Measurements from ENCODE around the gene BCAP31. TPM values are rescaled to one million over a fixed set of nuclear protein-coding genes. Genes with fewer than 3 reads are reported as not detected.
A peak's percentile ranks its signal among the peaks of the same experiment; 100 is the strongest.

The BCAP31 gene
- total RNA-seq, 2 donors from 2014 or later: 64.6 TPM

DNA sequence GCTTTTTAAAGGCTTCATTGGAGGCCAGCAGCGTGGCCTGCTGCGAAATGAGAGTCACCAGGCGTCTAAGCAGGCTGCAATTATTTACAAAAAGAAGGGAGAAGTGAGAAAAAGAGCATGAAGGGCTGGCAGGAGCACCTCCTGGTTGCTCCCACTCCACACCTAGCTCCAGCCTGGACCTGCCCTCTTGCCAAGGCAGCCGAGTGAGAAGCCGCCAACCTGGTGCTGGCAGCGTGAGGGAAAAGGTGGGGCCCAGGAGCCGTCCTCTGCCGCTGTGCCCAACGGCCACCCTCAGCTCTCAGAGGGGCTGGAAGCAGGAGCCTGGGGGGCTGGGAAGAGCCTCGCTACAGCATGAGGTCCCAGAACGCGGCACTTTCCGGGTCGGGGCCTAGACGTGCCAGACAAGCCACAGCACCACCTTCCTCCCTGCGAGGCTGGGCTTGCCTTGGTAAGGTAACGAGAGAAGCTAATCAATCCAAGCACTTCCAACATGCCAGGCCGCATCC is 20.1 kb downstream of the BCAP31 start:
- TF ChIP-seq, protein P1, sequence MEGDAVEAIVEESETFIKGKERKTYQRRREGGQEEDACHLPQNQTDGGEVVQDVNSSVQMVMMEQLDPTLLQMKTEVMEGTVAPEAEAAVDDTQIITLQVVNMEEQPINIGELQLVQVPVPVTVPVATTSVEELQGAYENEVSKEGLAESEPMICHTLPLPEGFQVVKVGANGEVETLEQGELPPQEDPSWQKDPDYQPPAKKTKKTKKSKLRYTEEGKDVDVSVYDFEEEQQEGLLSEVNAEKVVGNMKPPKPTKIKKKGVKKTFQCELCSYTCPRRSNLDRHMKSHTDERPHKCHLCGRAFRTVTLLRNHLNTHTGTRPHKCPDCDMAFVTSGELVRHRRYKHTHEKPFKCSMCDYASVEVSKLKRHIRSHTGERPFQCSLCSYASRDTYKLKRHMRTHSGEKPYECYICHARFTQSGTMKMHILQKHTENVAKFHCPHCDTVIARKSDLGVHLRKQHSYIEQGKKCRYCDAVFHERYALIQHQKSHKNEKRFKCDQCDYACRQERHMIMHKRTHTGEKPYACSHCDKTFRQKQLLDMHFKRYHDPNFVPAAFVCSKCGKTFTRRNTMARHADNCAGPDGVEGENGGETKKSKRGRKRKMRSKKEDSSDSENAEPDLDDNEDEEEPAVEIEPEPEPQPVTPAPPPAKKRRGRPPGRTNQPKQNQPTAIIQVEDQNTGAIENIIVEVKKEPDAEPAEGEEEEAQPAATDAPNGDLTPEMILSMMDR (IDR thresholded peaks at IDR 0.05): no peak
- TF ChIP-seq POLR2A (IDR thresholded peaks at IDR 0.05): no peak
- no peak for DNase-seq
- no peak overlapping the region for H3K27ac ChIP-seq
- H3K4me1 ChIP-seq: peaks cover 13% of the 10 kb centered on the region
- H3K27me3 ChIP-seq: no peaks in the 10 kb centered on the region
- intact Hi-C loops (cut with DNase I): no loop called here
- H3K9me3 ChIP-seq: no peaks in the 10 kb centered on the region
- WGBS, 2 donors: 57 to 74% methylated on average over 7 to 18 of the region's 18 CpGs
- H3K36me3 ChIP-seq (replicated peaks in 1 of 2; ENCODE audit: insufficient read depth in 1 of 2, low read depth in 2 of 2): no peaks in the 10 kb centered on the region
- H3K4me3 ChIP-seq: no peak overlapping the region
- no peak for ATAC-seq

DNA sequence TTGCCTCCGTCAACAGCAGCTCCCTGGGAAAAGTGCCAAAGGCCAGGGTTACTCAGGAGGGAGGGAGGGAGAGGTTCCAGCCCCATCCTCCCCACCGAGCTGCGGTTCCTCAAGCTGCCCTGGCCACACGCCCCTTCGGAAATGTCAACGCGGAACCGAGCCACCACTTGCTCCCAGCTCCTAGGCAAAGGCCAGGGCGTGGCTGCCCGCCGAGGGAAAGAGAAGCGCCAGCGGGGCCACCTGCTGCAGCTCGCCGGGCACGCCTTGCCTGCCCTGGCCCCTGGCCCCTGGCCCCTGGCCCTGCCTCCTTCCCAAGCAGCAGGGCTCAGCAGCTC is 21.2 kb downstream of the BCAP31 start:
- Histone ChIP-seq H3K4me1 (peaks cover 9% of the 10 kb centered on the region), H3K9me3 (no peaks in the 10 kb centered on the region), H3K4me3 (no peak overlapping the region), H3K36me3 (replicated peaks in 1 of 2; ENCODE audit: insufficient read depth in 1 of 2, low read depth in 2 of 2) (no peaks in the 10 kb centered on the region), H3K27me3 (no peaks in the 10 kb centered on the region), H3K27ac (no peak overlapping the region)
- peak; percentile 52 for ATAC-seq
- TF ChIP-seq, protein P1 (IDR thresholded peaks at IDR 0.05): no peak
- TF ChIP-seq POLR2A (IDR thresholded peaks at IDR 0.05): no peak
- DNase-seq: peak; percentile 66 to 81 (median 78)
- WGBS, 2 donors: 0 to 51% methylated on average over 1 to 4 of the region's 16 CpGs
- intact Hi-C loops (cut with DNase I): no loop called here

DNA sequence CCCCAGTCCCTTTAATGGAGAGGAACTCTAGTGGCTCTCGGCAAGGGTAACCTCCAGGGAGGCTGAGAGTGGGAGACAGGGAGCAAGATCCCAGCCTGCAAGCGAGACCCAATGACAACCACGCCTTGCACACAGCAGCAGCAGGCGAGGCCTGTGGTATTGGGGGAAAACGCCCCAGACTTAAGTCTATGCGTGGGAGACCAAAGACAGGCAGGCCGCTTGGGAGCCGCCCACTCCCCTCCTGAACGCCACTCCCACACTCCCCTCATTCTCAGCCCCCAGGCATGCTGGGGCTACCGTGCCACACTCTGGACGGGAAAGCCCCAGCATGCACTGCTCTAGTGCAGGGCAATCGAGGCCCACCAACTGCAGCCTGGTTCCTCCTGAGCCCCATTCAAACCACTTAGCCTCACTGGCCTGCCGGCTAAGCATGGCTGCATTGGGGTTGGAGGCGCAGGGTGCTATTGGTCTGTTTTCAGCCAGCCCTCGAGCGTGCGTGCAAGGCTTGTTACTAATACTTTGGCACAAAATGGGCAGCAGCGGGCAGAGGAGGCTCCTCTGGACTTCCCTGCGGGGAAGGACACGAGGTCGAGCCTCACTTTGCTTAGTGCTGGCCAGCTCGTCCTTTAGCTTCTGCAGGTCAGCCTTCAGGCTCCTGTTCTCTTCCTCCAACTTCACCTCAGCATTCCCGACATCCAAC is 21.7 kb downstream of the BCAP31 start:
- TF ChIP-seq, protein P1 (IDR thresholded peaks at IDR 0.05): no peak
- TF ChIP-seq POLR2A (IDR thresholded peaks at IDR 0.05): no peak
- ATAC-seq: no peak
- Histone ChIP-seq H3K4me3 (no peak overlapping the region), H3K27me3 (no peaks in the 10 kb centered on the region), H3K36me3 (replicated peaks in 1 of 2; ENCODE audit: insufficient read depth in 1 of 2, low read depth in 2 of 2) (no peaks in the 10 kb centered on the region), H3K27ac (no peak overlapping the region), H3K4me1 (peaks cover 9% of the 10 kb centered on the region), H3K9me3 (no peaks in the 10 kb centered on the region)
- DNase-seq: no peak
- intact Hi-C loops (cut with DNase I): no loop called here
- WGBS, 2 donors: 43 to 76% methylated on average over 1 to 15 of the region's 23 CpGs

DNA sequence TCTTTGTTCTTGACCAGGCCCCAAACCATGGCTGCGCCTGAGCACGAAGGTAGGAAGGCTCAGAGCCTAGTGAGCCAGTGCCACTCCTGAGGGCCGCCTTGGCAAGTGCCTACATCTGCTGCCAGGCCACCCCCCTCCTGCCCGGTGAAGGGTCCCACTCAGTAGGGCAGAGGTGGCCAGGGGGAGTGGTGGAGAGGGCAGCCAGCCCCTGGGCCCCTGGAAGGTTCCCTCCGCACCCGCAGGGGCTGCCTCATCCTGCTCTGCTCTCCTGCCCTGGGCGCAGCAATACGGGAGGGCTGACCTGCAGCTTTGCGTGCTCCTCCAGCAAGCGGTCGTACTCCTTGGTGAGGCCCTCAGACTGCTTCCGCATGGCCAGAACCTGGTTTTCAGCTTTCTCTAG is 22.5 kb downstream of the BCAP31 start:
- peaks cover 9% of the 10 kb centered on the region for H3K4me1 ChIP-seq
- intact Hi-C loops (cut with DNase I): no loop called here
- 94 to 96% methylated on average over 7 to 9 of the region's 12 CpGs for WGBS, 2 donors
- H3K36me3 ChIP-seq (replicated peaks in 1 of 2; ENCODE audit: insufficient read depth in 1 of 2, low read depth in 2 of 2): no peaks in the 10 kb centered on the region
- TF ChIP-seq, protein P1 (IDR thresholded peaks at IDR 0.05): no peak
- no peak for TF ChIP-seq POLR2A (IDR thresholded peaks at IDR 0.05)
- no peak overlapping the region for H3K4me3 ChIP-seq
- no peak overlapping the region for H3K27ac ChIP-seq
- H3K27me3 ChIP-seq: no peaks in the 10 kb centered on the region
- H3K9me3 ChIP-seq: no peaks in the 10 kb centered on the region
- no peak for DNase-seq
- ATAC-seq: no peak

DNA sequence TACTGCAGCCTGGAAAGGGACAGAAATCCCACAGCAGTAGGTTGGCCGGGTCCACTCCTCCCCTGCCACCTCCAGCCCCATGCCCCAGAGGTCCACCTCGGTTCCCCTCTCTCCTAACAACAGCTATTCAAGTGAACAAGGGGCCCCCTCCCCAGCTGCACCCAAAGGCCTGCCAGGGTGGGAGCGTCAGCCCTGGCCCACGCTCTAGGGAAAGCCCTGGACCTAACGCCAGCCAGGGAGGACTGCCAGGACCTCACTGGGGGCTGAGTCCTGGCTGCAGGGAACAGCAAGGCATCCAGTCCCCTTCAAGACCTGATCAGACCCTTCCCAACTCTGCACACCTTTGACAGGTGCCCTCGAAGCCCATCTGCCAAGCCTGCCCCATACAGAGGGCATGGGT is 23.2 kb downstream of the BCAP31 start:
- intact Hi-C loops (cut with DNase I): no loop called here
- no peak for DNase-seq
- peak overlapping the region in 1 of 4 donors; percentile 4 for H3K27ac ChIP-seq
- H3K4me3 ChIP-seq: no peak overlapping the region
- no peak for ATAC-seq
- H3K4me1 ChIP-seq: peaks cover 9% of the 10 kb centered on the region
- no peaks in the 10 kb centered on the region for H3K27me3 ChIP-seq
- WGBS, 2 donors: 100% methylated on average over 2 of the region's 6 CpGs; no CpG with 5 or more reads in 1 of the 2 donors
- TF ChIP-seq POLR2A (IDR thresholded peaks at IDR 0.05): no peak
- TF ChIP-seq, protein P1 (IDR thresholded peaks at IDR 0.05): no peak
- H3K36me3 ChIP-seq (replicated peaks in 1 of 2; ENCODE audit: insufficient read depth in 1 of 2, low read depth in 2 of 2): no peaks in the 10 kb centered on the region
- H3K9me3 ChIP-seq: no peaks in the 10 kb centered on the region
